ENCODE measurements around the gene MYH6. TPM values are rescaled to one million over a fixed set of nuclear protein-coding genes. Genes with fewer than 3 reads are reported as not detected.

Gene MYH6
- total RNA-seq, 1 experiment from 2014 or later = not detected

Other genes with a start within 250 kb of the MYH6 start
- 5.2 and 5.6 TPM in 2 replicates for gene SLC7A8, start 224.6 kb downstream of the MYH6 start, total RNA-seq (2014; rRNA removed; shearing (Covaris generic))
- not detected in 2 replicates for gene RNF212B, start 170.3 kb downstream of the MYH6 start, total RNA-seq (2014; rRNA removed; shearing (Covaris generic))
- gene HOMEZ, start 122.1 kb downstream of the MYH6 start, total RNA-seq (2014; rRNA removed; shearing (Covaris generic)) = 9.8 and 11.4 TPM in 2 replicates
- 2.8 and 4.6 TPM in 2 replicates for gene PPP1R3E, start 105.4 kb downstream of the MYH6 start, total RNA-seq (2014; rRNA removed; shearing (Covaris generic))
- 9.7 and 14.5 TPM in 2 replicates for gene BCL2L2, start 101.4 kb downstream of the MYH6 start, total RNA-seq (2014; rRNA removed; shearing (Covaris generic))
- 101 and 109 TPM in 2 replicates for gene PABPN1, start 86.8 kb downstream of the MYH6 start, total RNA-seq (2014; rRNA removed; shearing (Covaris generic))
- 4.6 and 5.3 TPM in 2 replicates for gene SLC22A17, start 55.4 kb downstream of the MYH6 start, total RNA-seq (2014; rRNA removed; shearing (Covaris generic))
- not detected in 2 replicates for gene EFS, start 43.1 kb downstream of the MYH6 start, total RNA-seq (2014; rRNA removed; shearing (Covaris generic))
- not detected in 2 replicates for gene IL25, start 35.5 kb downstream of the MYH6 start, total RNA-seq (2014; rRNA removed; shearing (Covaris generic))
- gene CMTM5, start 31.2 kb downstream of the MYH6 start, total RNA-seq (2014; rRNA removed; shearing (Covaris generic)) = not detected in 2 replicates
- gene MYH7, start 27.4 kb upstream of the MYH6 start, total RNA-seq (2014; rRNA removed; shearing (Covaris generic)) = not detected in 2 replicates
- 65.3 and 80.2 TPM in 2 replicates for gene NGDN, start 61.4 kb upstream of the MYH6 start, total RNA-seq (2014; rRNA removed; shearing (Covaris generic))
- 0.02 and 0.10 TPM in 2 replicates for gene ZFHX2, start 143.5 kb upstream of the MYH6 start, total RNA-seq (2014; rRNA removed; shearing (Covaris generic))
- 4.0 and 11.8 TPM in 2 replicates for gene THTPA, start 148.0 kb upstream of the MYH6 start, total RNA-seq (2014; rRNA removed; shearing (Covaris generic))
- 0.06 and 0.43 TPM in 2 replicates for gene AP1G2, start 159.5 kb upstream of the MYH6 start, total RNA-seq (2014; rRNA removed; shearing (Covaris generic))
- gene JPH4, start 170.5 kb upstream of the MYH6 start, total RNA-seq (2014; rRNA removed; shearing (Covaris generic)) = not detected in 2 replicates
- 15.9 and 17.2 TPM in 2 replicates for gene DHRS2, start 228.1 kb upstream of the MYH6 start, total RNA-seq (2014; rRNA removed; shearing (Covaris generic))

Data from H4 (cell line).